DOHH2 (cell line): ENCODE results near the gene FAM237A.

Source experiments
- H3F3A ChIP-seq: fragments of 200-600 bp; sonication (generic), shearing (Covaris generic); 2 replicates; pipeline ENCODE4 v1.6.0; 2016; ENCODE audit warnings: antibody characterized with exemption, mild to moderate bottlenecking; ENCODE audit not compliant: control insufficient read depth, insufficient read depth
- H3K27ac ChIP-seq: fragments of 200-600 bp; sonication (generic); 2 replicates; pipeline ENCODE4 v1.5.1; 2014; ENCODE audit warnings: low read depth, mild to moderate bottlenecking, low read length, moderate library complexity
- H3K27me3 ChIP-seq: fragments of 200-600 bp; sonication (generic); 2 replicates; pipeline ENCODE4 v1.6.1; 2014; ENCODE audit warnings: mild to moderate bottlenecking, low read length, mixed read lengths; ENCODE audit not compliant: control insufficient read depth
- H3K36me3 ChIP-seq: fragments of 200-600 bp; sonication (generic); 2 replicates; pipeline ENCODE4 v1.6.1; 2014; ENCODE audit warnings: mild to moderate bottlenecking, low read length, moderate library complexity, mixed read lengths; ENCODE audit not compliant: control insufficient read depth
- H3K4me1 ChIP-seq: fragments of 200-600 bp; sonication (generic); 2 replicates; pipeline ENCODE4 v1.6.1; 2014; ENCODE audit warnings: mild to moderate bottlenecking, low read length, mixed read lengths; ENCODE audit not compliant: control insufficient read depth
- H3K4me2 ChIP-seq: fragments of 200-600 bp; sonication (generic); 2 replicates; pipeline ENCODE4 v1.6.0; 2014; ENCODE audit warnings: mild to moderate bottlenecking, low read length, moderate library complexity
- H3K4me3 ChIP-seq: fragments of 200-600 bp; sonication (generic); 2 replicates; pipeline ENCODE4 v1.5.1; 2014; ENCODE audit warnings: mild to moderate bottlenecking, low read length, mixed read lengths
- H3K79me2 ChIP-seq: fragments of 200-600 bp; sonication (generic); 2 replicates; pipeline ENCODE4 v1.6.1; 2014; ENCODE audit warnings: mild to moderate bottlenecking, low read length, mixed read lengths; ENCODE audit not compliant: control insufficient read depth
- H3K9me2 ChIP-seq: fragments of 200-600 bp; sonication (generic); replicated peaks from 2 replicates; pipeline ENCODE4 v1.6.1; 2014; ENCODE audit warnings: mild to moderate bottlenecking, low read length, mixed read lengths; ENCODE audit not compliant: control insufficient read depth
- H3K9me3 ChIP-seq: fragments of 200-600 bp; sonication (generic); 2 replicates; pipeline ENCODE4 v1.6.1; 2014; ENCODE audit warnings: antibody characterized with exemption, low read length, mixed read lengths; ENCODE audit not compliant: control insufficient read depth, insufficient read depth
- H4K20me1 ChIP-seq: fragments of 200-600 bp; sonication (generic); 2 replicates; pipeline ENCODE4 v1.6.0; 2014; ENCODE audit warnings: low read depth, mild to moderate bottlenecking, antibody characterized with exemption, low read length, moderate library complexity; ENCODE audit not compliant: control insufficient read depth, insufficient read depth
- EZH2phosphoT487 ChIP-seq: fragments of 200-600 bp; sonication (generic); IDR thresholded peaks from 2 replicates; pipeline ENCODE4 v1.6.1; 2017; ENCODE audit warnings: borderline replicate concordance, mild to moderate bottlenecking, antibody characterized with exemption, low read length, moderate library complexity, mixed read lengths
- TF ChIP-seq, protein P1 (sequence below): fragments of 200-600 bp; sonication (generic); IDR thresholded peaks from one replicate; pipeline ENCODE4 v1.5.1; 2014; ENCODE audit warnings: antibody characterized with exemption, mild to moderate bottlenecking, low read depth, low read length; ENCODE audit not compliant: poor library complexity, severe bottlenecking

Gene FAM237A

DNA sequence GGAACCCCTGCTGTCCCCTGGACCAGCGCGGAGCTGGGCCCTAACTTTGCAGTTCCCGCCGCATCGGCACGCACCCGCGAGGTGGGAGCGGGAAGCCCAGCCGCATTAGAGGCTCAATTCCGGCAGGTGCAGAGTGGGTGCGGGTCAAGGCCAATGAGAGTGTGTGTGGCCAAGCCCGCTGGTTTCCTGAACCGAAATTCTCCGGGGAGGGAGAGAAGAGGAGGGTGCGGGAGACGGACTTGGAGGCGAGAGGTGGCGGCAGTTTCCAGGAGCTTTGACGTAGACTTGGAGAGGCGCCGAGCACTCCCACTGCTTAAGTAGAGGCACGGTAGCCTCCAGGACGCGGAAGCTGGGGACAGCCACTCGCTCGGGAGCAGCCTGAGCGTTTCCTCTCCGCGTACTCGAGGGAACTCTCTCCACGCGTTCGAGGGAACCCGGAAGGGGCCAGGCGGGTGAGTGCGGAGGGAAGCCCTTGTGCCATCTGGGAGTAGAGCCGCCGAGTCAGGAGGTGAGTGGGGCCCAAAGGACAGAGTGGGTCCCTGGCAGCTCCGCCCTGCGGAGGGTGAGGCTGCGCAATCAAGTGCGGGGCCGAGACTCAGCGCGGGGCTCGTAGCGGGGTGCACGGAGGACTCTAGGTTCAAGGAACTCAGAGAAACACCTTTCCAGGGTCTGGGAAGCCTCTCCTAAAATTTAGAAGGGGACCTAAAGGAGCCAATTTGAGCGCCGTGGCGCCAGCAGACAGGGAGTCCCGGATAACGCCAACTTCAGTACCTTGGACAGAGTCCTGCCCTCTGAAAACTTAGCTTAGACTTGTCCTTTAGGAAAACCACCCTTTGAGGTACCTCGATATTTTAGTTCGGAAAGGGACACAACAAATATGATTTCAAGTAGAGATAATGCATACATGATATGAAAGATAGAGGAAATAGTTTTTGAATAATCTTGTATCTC, at the start of gene FAM237A:
TSS of gene FAM237A (plus strand) at position 413 of the 951 bp plus-strand sequence. CDS start 1,750 bp downstream, outside the sequence.
- Histone ChIP-seq H3K4me3 (no peak within 1 kb of the TSS), H3K4me1 (no peaks in the 10 kb centered on the region), H3F3A (no peaks in the 10 kb centered on the region), H4K20me1 (no peaks in the 10 kb centered on the region), H3K9me2 (no peaks in the 10 kb centered on the region), H3K36me3 (no peaks in the 10 kb centered on the region), H3K79me2 (no peaks in the 10 kb centered on the region), H3K4me2 (no peak within 1 kb of the TSS), H3K27me3 (no peaks in the 10 kb centered on the region), H3K9me3 (no peaks in the 10 kb centered on the region), H3K27ac (no peak within 1 kb of the TSS)
- TF ChIP-seq, protein P1, sequence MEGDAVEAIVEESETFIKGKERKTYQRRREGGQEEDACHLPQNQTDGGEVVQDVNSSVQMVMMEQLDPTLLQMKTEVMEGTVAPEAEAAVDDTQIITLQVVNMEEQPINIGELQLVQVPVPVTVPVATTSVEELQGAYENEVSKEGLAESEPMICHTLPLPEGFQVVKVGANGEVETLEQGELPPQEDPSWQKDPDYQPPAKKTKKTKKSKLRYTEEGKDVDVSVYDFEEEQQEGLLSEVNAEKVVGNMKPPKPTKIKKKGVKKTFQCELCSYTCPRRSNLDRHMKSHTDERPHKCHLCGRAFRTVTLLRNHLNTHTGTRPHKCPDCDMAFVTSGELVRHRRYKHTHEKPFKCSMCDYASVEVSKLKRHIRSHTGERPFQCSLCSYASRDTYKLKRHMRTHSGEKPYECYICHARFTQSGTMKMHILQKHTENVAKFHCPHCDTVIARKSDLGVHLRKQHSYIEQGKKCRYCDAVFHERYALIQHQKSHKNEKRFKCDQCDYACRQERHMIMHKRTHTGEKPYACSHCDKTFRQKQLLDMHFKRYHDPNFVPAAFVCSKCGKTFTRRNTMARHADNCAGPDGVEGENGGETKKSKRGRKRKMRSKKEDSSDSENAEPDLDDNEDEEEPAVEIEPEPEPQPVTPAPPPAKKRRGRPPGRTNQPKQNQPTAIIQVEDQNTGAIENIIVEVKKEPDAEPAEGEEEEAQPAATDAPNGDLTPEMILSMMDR, result no peak
- no peak for TF ChIP-seq EZH2phosphoT487

DNA sequence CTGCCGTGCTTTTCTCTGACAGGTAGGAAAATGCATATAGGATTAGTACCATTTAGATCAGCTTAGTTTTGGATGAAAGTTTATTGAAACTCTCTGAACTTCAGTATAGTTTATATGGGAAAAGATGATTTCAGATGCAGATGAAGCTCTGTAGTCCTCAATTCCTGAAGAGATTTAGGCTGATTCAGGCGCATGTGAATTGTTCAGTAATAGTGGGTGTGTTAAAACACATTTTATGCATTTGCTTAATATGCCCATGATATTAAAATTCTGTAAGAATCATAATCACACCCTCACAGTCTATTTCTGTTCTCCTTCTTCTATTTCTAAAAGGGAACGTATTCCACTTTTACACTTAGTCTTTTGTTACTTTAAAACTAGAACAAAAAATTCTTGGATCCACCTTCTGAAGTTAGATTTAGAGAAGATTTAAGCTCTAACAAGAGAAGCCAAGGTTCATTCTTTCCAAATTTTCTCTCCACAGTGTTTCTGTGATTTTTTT, 44.5 kb upstream of the FAM237A start:
- no peaks in the 10 kb centered on the region for H3K9me3 ChIP-seq
- H3K79me2 ChIP-seq, result no peaks in the 10 kb centered on the region
- H3K4me3 ChIP-seq, result no peak overlapping the region
- no peaks in the 10 kb centered on the region for H3K27me3 ChIP-seq
- H3K9me2 ChIP-seq, result no peaks in the 10 kb centered on the region
- no peak overlapping the region for H3K4me2 ChIP-seq
- no peak overlapping the region for H3K27ac ChIP-seq
- no peaks in the 10 kb centered on the region for H3K36me3 ChIP-seq
- H4K20me1 ChIP-seq, result no peaks in the 10 kb centered on the region
- H3F3A ChIP-seq, result no peaks in the 10 kb centered on the region
- no peaks in the 10 kb centered on the region for H3K4me1 ChIP-seq
- TF ChIP-seq EZH2phosphoT487, result no peak
- TF ChIP-seq, protein P1, result no peak

DNA sequence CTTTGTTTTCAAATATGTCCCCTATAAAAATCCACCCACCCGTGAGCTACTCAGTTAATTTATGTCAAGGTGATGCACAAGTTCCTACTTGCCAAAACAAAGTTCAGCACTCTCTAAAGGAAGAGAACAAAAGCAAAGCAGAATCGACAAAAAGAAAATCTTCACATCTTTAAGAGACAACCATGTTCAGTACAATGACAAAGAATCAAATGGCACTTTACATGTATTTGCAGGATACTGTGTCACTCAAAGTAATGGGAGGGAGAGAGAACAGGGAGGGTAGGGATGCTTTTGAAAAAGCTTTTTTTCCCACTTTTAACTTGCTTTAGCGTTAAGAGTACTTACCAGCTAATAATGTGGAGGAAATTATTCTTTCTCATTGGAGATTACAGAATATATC, 39.0 kb upstream of the FAM237A start:
- Histone ChIP-seq H3K4me2 (no peak overlapping the region), H3K9me3 (no peaks in the 10 kb centered on the region), H3K27me3 (no peaks in the 10 kb centered on the region), H3K4me1 (no peaks in the 10 kb centered on the region), H3K27ac (no peak overlapping the region), H3F3A (no peaks in the 10 kb centered on the region), H3K79me2 (no peaks in the 10 kb centered on the region), H3K4me3 (no peak overlapping the region), H4K20me1 (no peaks in the 10 kb centered on the region), H3K36me3 (no peaks in the 10 kb centered on the region), H3K9me2 (no peaks in the 10 kb centered on the region)
- TF ChIP-seq, protein P1, result no peak
- no peak for TF ChIP-seq EZH2phosphoT487
